ENCODE measurements around the gene ARSG. TPM values are rescaled to one million over a fixed set of nuclear protein-coding genes. Genes with fewer than 3 reads are reported as not detected.

Gene ARSG
- total and polyA plus RNA-seq, 10 of the 15 experiments (the other 5 are each of a cell fraction or from before 2014, with no cell fraction given) = 2.9 to 13.5 (median 7.6) TPM

DNA sequence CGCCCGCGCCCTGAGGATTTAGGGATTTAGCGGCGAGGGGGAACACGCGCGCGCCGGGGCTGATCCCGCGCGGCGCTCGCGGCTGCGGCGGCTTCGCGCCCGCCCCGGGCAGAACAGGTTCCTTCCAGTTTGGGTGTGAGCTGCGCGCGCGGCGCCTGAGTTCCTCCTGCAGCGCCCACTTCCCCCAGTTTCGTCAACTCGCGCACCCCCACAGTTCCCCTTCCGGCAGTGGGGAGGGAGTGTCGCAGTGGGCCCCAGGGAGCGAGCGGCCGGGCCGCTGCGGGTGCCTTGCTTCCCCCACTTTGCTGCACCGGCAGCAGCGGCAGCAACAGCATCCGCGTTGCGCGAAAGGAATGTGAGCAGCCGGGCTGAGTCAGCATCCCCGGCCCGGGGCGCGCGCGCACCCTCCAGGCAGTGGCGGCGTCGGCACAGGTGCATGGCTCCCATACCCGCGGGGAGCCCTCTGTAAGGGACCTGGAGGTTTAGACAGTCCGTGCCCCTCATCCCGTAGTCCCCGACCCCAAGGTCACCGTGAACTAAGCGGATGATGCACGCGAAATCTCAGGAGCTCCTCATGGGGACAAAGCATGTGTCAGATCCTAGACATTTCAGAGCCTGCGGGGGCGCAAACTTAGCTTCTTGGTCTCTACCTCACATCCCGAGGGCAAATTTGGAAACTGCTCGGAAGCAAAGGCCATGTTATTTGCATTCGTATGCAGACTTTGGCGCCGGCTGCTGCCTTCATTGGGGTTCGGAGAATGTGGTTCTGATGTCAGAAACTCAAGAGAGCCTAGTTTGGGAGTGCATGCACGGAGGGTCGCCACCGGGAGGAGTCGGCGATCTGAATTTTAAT lies 767 bp downstream of the ARSG start (continued):
- TF ChIP-seq, protein P1, sequence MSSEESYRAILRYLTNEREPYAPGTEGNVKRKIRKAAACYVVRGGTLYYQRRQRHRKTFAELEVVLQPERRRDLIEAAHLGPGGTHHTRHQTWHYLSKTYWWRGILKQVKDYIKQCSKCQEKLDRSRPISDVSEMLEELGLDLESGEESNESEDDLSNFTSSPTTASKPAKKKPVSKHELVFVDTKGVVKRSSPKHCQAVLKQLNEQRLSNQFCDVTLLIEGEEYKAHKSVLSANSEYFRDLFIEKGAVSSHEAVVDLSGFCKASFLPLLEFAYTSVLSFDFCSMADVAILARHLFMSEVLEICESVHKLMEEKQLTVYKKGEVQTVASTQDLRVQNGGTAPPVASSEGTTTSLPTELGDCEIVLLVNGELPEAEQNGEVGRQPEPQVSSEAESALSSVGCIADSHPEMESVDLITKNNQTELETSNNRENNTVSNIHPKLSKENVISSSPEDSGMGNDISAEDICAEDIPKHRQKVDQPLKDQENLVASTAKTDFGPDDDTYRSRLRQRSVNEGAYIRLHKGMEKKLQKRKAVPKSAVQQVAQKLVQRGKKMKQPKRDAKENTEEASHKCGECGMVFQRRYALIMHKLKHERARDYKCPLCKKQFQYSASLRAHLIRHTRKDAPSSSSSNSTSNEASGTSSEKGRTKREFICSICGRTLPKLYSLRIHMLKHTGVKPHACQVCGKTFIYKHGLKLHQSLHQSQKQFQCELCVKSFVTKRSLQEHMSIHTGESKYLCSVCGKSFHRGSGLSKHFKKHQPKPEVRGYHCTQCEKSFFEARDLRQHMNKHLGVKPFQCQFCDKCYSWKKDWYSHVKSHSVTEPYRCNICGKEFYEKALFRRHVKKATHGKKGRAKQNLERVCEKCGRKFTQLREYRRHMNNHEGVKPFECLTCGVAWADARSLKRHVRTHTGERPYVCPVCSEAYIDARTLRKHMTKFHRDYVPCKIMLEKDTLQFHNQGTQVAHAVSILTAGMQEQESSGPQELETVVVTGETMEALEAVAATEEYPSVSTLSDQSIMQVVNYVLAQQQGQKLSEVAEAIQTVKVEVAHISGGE (CRISPR knock-in tag; IDR thresholded peaks at IDR 0.05) = 0 out of 2 replicates have a peak, but pooled peaks have one; percentile 21
- peak; percentile 46; the same call in 1 of the 2 replicates for TF ChIP-seq RUNX3 (IDR thresholded peaks at IDR 0.05; ENCODE audit: low read length)
- TF ChIP-seq SUPT20H (IDR thresholded peaks at IDR 0.05; ENCODE audit: borderline replicate concordance, control insufficient read depth, low read depth, low read length) = no peak
- TF ChIP-seq ASH2L (IDR thresholded peaks at IDR 0.05; ENCODE audit: borderline replicate concordance, low read depth) = 0 out of 2 replicates have a peak, but pooled peaks have one; percentile 55
- no peak for TF ChIP-seq ZSCAN29 (IDR thresholded peaks at IDR 0.05)
- peak; percentile 85; the same call in 1 of the 2 replicates for TF ChIP-seq TCF3 (IDR thresholded peaks at IDR 0.05; ENCODE audit: borderline replicate concordance, insufficient read depth, low read depth, low read length)
- TF ChIP-seq, protein P2, sequence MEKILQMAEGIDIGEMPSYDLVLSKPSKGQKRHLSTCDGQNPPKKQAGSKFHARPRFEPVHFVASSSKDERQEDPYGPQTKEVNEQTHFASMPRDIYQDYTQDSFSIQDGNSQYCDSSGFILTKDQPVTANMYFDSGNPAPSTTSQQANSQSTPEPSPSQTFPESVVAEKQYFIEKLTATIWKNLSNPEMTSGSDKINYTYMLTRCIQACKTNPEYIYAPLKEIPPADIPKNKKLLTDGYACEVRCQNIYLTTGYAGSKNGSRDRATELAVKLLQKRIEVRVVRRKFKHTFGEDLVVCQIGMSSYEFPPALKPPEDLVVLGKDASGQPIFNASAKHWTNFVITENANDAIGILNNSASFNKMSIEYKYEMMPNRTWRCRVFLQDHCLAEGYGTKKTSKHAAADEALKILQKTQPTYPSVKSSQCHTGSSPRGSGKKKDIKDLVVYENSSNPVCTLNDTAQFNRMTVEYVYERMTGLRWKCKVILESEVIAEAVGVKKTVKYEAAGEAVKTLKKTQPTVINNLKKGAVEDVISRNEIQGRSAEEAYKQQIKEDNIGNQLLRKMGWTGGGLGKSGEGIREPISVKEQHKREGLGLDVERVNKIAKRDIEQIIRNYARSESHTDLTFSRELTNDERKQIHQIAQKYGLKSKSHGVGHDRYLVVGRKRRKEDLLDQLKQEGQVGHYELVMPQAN (conservative IDR thresholded peaks at IDR 0.05) = no peak
- TF ChIP-seq, protein P3, sequence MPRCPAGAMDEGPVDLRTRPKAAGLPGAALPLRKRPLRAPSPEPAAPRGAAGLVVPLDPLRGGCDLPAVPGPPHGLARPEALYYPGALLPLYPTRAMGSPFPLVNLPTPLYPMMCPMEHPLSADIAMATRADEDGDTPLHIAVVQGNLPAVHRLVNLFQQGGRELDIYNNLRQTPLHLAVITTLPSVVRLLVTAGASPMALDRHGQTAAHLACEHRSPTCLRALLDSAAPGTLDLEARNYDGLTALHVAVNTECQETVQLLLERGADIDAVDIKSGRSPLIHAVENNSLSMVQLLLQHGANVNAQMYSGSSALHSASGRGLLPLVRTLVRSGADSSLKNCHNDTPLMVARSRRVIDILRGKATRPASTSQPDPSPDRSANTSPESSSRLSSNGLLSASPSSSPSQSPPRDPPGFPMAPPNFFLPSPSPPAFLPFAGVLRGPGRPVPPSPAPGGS (IDR thresholded peaks at IDR 0.05; ENCODE audit: borderline replicate concordance, insufficient read depth, low read depth, low read length, poor library complexity, severe bottlenecking) = no peak
- TF ChIP-seq FOXK2 (IDR thresholded peaks at IDR 0.05) = no peak
- TF ChIP-seq LARP7 (IDR thresholded peaks at IDR 0.05) = peak; percentile 31; the same call in 1 of the 2 replicates
- TF ChIP-seq SPI1 (IDR thresholded peaks at IDR 0.05; ENCODE audit: borderline replicate concordance, insufficient read depth, low read depth, low read length) = peak; percentile 79
- TF ChIP-seq, protein P4, sequence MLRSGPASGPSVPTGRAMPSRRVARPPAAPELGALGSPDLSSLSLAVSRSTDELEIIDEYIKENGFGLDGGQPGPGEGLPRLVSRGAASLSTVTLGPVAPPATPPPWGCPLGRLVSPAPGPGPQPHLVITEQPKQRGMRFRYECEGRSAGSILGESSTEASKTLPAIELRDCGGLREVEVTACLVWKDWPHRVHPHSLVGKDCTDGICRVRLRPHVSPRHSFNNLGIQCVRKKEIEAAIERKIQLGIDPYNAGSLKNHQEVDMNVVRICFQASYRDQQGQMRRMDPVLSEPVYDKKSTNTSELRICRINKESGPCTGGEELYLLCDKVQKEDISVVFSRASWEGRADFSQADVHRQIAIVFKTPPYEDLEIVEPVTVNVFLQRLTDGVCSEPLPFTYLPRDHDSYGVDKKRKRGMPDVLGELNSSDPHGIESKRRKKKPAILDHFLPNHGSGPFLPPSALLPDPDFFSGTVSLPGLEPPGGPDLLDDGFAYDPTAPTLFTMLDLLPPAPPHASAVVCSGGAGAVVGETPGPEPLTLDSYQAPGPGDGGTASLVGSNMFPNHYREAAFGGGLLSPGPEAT (IDR thresholded peaks at IDR 0.05; ENCODE audit: low read depth) = no peak
- 0 out of 2 replicates have a peak, but pooled peaks have one; percentile 42 for TF ChIP-seq RCOR1 (conservative IDR thresholded peaks at IDR 0.05; ENCODE audit: low read depth, low read length)
- TF ChIP-seq RBBP5 (conservative IDR thresholded peaks at IDR 0.05) = 0 out of 2 replicates have a peak, but pooled peaks have one; percentile 14
